HG02759 (cell line): ENCODE results near the gene TENM4.
A peak's percentile ranks its signal among the peaks of the same experiment; 100 is the strongest.

Source experiments
- ATAC-seq: cut with Tn5 transposase; IDR thresholded peaks from one replicate; pipeline ENCODE4 v1.9.1; 2021; ENCODE audit warnings: mild to moderate bottlenecking, moderate library complexity; ENCODE audit not compliant: unreplicated experiment

Gene TENM4

DNA sequence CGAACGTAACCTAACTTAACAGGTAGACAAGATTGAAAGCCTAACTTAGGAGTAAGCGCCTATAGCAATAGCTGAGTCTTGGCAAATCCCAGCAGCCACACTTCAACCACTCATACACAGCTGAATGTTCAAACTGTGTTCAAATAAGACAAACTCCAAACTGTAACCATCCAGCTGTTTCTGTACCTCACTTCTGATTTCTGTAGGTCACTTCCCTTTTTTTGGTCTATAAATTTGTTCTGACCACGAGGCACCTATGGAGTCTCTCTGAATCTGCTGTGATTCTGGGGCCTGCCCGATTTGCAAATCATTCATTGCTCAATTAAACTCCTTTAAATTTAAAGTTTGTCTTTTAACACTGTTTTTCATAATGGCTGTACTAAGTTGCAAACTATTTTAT lies 8.2 kb upstream of the TENM4 start:
- no peak for ATAC-seq

DNA sequence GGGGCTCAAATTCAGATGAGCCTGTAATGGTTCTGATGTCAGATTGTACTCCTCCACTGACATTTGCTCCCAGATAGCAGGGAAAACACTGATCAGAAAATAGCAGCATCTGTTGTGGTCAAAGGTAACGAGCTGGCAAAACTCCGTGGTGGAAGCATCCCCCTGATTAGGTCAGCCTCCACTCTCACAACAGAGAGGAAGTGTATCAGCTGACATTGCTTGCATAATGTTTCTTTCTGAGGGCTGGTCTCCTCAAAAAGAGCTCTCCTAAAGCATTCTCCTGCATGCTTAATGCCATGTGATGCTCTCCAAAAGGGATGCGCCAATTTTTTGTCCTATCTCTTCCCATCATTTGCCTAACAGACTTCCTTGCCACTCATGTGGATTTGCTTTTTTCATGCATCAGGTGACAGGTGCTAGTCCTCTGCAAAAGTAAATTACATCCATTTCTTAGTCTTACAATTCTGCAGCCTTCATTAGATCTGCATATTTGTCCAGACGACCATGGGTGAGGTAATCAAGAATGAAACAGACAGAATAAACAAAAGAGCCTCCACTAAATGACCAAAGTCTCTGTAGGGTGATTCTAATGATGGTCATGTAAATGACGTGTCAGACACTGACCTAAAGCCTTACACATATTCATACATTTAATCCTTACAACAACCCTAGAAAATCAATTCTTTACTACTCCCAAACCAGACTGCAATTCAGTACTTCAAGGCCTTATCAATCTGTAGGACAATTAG lies 6.4 kb upstream of the TENM4 start:
- ATAC-seq, result no peak

DNA sequence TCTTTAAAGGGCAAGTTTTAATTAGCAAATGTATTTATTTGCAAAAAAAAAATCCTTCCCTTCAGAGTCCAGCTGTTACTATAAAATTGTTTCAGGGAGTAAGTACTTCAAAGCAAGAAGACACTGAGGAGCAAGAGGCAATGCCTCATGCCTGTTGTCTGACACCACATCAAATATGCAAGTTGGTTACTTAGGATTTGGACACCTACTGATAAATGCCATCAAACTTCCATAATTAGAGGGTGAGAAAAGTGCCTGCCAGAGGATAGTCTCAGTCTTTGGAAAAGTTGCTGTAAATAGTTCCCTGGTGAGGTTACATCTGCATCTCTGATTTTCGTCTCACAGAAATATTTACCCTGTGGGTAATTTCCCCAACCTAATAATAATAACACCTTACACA lies 4.1 kb upstream of the TENM4 start:
- ATAC-seq, result no peak

DNA sequence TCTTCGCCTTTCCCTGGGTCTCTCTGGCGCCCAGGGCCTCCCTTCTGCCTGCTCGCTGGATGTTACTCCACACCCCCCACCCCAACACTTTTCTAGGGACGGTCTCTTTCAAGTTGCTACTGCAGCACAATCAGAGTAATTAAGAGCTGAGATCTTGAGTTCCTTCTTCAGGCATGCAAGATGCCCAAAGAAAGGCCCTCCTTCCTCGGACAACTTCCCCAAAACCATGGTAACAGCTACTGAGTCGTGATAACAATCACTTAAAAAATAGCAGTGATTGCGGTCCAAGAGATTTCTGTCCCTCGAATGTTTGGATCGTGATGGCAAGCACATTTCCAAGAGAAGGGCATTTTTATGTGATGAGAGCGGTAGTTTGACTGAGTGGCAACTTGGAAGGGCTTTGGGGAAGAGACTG lies 638 bp upstream of the TENM4 start:
- no peak for ATAC-seq

DNA sequence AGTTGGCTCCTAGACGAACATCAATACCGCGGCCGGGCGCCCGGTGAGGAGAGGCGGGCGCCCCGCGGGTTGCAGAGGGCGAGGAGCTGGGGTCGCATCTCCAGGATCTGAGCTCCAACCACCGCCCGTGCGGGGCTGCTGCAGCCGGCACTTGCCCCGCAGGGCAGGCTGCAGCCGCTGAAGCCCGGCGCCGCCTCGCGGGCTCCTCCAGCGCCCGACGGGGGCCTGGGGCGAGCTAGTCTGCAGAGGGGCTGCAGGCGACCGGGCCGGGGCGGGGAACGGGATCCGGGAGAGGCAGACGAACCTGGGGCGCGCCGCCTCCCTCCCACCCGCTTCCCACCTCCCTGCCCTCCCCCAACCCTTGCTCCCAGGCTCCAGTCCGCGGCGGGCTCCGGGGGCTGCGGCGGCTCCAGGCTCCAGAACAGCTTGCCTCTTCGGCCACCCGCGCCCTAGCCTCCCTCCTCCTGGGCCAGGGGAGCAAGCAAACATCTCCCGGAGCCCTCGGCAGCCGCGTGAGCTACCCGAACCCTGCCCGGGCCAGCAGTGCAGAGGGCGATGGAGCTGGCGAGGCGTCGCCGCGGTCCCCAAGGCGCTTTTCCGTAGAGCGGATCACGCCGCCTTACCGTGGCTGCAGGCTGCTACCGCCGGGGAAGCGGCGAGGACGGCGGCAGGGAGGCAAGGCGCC lies 802 bp downstream of the TENM4 start:
- peak; percentile 14 for ATAC-seq

DNA sequence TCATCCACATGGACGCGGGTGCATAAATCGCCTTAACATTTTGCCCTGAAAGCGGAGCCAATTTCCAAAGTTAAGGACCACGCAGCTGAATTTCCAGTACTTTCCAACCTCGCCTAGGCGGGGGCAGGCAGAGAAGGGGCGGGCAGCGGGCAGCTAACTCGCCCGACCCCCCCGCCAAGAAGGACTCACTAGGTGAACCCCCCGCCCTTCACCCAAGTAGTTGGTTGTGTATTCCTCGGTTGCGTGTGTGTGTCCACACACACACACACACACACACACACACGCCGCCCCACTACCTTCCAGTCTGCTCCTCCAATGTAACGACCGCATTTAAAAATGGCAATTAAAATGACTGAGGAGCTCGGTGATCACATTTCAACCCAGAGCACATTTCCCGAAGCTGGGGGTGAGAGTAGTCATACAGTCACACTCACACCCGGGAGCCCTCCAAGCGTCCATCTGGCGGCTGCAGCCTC lies 1.4 kb downstream of the TENM4 start:
- peak; percentile 4 for ATAC-seq

DNA sequence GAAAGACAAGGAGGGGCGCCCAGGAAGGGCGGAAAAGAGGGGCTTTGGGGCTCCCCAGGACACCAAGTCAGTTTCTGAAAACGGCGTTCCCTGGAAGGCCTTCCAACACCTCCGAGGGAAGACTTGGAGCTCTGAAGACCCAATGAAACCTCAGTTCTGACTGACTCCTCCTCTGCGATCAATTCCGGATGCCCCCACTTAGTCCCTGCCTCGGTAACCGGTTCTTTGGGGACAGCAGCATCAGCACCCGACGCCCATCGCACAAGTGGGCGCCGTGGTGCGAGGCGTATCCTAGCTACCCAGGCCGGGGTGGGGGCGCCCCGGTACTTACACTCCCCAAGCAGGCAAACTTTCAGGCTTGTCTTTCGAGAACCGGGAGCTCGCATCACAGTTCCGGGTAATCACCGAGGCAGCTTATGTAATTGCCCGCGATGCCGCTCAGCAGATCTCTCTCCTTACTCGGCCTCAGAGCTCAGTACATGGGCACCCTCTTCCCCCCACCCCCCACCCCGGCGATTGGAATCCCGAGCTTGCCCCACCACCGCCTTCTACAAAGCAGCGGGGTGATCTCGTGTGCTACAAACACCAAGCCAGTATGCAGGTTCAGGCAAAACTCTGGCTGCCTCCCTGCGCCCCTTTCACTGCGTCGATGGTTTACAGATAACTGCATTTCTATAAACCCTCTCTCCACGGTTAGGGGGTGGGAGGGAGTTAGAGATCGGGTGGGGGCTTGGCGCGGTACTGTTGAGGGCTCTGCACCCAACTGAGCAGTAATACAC lies 2.0 kb downstream of the TENM4 start:
- no peak for ATAC-seq

DNA sequence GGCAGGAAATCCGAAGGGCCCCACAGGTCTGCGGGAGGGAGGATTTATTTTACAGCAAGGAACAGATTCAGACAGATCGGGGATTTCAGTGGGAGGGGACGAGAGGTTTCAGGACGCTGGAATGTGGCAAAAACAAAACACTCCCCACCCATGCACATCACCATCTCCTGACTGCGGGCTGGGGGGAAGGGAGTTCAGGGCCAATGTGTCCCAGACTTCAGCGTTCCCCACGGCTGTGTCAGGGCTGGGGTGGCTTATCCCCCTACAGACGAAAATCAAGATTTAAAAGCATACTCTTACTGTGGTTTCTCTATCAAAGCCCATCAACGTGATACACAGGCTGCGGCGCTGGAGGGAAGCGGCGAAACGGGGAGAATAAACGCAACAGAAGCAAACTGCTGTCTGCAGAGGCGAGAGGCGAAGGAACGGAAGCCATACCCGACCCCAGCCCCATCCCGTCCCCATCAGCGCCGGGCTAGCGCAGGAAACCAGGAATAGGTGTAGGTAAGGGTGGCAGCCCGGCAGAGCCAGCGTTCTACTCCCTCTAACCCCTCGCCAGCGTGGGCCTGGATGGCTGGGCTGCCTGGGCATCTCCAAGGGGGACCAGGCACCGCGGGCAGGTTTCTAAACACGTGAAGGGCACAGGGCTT lies 2.7 kb downstream of the TENM4 start:
- no peak for ATAC-seq

DNA sequence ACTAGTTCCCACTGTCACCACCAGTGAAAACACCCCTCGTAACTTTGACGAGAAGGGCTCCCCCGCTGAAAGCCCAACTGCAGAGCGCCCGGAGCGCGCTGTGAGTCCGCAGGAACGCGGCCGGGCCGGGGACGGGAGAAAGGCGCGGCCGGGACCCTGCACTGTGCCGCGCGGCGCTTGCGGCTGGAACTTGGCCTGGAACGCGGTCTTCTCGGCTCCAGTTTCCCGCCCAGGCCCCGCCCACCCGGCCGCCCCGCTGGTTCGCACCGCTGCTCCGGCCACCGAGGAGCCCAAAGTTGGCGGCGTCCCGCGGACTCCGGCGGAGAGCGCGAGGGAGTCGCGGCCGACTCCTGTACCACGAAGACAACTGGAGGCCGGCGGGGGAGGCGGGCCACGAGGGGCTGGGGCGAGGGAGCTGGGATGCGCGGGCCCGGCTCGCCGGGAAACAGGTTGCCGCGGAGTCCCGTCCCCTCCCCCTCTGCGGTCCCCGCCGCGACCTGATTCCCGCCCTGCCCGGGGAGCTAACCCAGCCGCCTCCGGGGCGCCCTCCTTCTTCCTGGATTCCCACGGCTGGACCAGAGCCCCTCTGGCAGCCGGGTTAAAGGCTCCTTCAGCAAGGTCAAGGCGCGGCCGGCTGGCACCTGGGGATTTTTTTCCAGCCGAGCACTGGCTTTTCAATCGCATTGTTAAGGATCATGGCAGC lies 3.4 kb downstream of the TENM4 start:
- ATAC-seq, result no peak

DNA sequence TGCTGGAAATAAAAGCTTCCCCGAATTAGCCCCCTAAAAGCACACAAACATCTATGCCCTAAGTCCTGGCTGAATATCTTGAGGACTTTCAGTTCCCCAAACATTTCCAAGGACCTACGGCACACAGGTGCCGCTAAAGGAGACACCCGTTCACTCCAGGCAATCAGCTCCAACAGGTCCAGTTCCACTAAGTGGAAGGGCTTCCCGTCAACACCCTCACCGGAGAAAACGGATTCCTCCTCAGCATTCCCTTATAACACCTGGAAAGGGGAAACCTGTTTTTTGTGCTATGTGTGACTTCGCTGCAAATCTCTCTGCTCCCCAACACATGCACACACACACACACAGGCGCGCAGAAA lies 3.9 kb downstream of the TENM4 start:
- ATAC-seq, result no peak

DNA sequence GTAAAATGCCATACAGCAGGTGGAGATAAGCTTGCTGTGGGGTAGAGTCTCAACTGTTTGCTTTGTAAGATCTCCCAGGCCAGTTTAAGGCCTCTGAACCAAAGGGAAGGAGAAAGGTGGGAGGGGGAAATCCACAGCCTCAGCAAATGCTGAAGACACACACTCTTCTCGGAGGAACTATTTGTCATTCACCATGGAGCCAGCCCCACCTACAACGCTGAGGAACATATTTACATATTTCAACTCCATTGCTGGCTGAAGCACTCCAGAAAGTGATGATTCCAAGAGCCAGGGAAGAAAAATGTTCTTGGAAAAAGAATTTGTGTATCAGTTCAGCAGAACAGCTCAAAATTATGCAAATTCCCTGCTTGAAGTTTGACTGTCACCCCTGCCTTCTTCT lies 6.5 kb downstream of the TENM4 start:
- no peak for ATAC-seq

DNA sequence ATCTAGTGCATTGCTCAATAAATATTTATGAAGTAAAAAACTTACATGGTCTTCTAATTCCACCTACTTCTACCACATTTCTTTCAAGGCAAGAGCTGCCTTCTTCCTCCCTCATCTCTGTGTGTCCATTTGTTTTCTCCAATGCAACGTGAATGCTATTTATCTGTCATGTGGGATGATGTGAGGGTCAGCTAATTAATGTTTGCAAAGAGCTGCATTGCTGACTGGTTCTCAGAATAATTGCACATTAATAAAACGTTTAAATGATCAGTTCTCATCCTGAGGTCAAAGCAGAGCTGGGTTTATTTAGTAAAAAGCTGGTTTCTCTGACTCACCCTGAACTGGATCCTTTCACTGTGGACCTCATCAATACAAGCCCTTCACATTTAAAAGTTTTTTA lies 8.7 kb downstream of the TENM4 start:
- ATAC-seq, result no peak

DNA sequence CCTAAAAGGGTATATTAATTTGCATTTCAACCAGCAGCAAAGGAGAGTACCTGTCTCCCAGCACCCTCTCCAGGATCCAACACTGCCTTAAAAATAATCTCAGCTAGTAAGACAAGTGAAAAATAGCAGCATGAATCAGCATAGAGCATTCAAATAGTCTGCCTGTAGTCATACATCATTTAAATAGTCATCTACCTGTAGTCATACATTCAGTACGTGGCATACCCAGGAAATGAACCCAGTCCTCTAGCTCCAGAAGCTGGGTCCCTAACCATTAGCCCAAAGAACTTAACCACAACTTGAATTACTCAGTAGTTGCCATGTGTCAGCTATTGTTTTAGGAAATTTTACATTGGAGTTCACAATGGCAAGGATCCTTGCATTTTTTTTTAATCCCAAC lies 9.3 kb downstream of the TENM4 start:
- ATAC-seq, result no peak

DNA sequence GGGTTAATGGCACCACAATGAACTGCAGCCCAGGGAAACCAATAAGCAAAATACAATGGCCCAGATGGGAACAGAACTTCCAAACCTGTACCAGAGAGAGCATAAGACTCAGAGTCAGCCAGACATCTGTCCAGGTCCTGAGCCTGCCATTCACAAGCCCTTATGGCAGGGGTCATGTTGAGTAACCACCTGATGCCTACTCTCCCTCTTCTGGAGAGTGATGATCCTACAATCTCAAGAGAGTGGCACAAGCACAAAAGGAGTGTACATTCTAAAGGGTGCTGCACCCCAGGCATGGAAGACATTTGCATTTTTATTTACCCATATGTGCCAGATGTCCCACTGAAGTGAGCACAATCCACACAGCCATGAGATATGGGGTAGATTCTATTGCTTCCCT lies 10.6 kb downstream of the TENM4 start:
- no peak for ATAC-seq

DNA sequence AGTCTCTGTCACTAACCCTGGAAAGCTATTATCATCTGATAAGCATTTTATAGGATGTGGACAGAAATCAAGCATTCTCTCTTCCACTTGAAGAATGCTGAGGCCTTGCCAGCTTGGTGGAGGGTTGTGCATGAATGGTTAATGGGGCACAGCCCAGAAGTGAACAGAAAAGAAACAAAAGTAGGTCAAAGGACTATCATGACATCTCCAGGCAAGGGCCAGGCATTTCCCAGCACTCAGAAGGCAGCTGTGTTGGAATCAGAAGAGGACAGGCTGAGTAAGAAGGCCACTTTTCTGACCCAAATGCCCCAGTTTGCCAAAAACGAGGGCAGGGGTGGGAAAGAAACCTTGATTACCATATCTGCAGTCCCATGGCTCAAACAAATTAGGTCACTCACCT lies 12.4 kb downstream of the TENM4 start:
- no peak for ATAC-seq

DNA sequence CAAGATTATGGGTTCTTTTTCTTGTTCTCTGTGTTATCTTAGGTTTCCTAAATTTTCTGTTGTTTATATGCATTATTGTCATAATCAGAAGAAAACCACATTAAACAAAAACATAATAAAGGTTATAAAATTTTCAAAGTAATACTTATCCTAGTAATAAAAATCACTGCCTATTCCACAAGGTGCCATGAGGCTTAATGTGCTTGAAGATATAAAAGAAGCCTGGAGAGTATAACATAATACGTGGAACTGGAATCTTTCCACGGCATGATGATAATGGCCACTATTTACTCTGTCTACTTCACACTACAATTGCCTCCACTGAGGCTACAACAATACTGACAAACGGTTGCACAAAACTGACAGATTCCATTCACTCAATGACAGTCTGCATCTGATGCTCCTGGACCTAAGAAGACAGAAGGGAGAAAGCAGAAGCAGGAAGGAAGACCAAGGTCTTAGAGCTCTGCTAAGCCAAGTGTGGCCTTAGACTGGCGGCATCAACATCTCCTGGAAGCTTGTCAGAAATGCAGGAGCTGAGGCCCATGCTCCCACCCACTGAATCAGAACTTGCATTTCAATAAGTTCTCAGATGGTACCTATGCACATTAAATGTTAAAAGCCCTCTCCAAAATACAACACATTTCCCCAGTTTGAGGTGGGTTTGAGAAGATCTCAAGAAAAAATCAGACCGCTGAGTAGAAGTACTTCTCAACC lies 13.1 kb downstream of the TENM4 start:
- ATAC-seq, result no peak

DNA sequence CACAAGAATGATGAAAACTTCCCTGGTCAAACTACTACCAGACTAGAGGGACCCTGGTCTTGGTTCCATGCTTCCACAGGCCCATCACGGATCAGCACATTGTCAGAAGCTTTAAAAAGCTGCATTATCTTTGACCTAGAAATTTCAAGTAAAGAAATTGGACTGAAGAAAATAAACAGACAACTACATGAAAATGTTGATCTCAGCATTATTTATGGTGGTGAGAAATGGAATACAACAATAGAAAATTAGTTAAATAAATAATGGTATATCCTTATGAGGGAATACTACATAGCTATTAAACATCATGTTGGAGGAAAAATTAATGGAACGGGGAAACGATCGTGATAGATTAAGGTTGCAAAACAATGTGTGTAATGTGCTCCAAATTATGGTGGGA lies 13.7 kb downstream of the TENM4 start:
- no peak for ATAC-seq

DNA sequence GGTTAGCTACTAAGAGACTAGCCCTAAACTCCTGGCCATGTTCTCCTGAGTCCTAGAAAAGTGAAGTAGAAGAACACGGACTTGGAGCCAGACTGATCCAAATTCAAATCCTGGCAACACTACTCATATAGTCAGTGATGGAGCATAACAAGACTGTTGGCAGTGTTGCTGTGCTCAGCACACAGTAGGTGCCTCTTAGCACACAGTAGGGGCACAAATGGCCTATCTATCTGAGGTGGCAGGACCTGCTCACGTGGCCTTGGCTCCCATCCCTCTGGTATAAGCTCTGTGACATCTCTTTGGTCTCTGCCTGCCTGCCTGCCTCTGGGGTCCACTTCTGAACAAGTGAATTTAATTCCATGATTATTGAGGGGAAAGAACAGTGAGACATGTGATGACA lies 15.4 kb downstream of the TENM4 start:
- ATAC-seq, result no peak

DNA sequence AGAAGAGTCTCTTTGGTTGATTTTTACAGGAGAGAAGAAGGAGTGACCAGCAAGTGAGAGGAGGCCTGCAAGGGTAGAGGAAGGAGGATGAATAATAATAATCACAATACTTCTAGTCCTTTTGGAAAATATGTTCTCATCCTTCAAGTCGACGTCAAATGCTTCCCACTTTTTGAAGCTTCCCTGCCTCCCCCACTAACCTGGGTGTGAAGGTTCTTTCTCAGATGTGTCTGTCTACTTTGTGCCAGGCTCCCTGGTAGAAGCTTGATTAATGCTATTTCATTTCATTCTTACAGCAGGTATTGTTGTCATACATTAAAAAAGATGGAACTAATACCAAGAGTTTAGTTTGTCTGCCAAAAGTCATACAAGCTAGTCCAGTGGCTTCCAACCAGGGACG lies 17.1 kb downstream of the TENM4 start:
- ATAC-seq, result no peak

DNA sequence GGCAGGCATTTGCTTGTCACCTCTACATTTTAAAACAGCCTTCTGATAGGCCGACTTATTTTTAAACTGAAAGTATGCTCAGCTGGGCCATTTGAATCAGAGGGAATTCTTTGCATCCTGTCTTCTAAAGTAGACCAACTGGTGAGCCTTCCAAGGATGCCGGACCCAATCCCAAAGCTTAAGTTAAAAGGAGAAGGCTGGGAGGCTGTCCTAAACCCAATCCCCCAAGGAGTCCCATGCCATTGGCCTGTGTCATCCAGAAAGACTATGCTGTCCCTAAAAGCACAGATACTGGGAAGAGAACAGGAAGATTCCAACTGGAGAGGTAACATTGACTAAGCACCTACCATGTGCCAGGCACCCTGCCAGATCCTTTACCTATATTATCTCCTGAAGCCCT lies 18.0 kb downstream of the TENM4 start:
- no peak for ATAC-seq
